ENCODE data around the gene CEP20.
"Not testable (repeated sequence)": the region's sequence is repeated elsewhere in the genome, so short reads cannot be mapped to it uniquely, and the experiment has no call there.

The CEP20 gene

DNA sequence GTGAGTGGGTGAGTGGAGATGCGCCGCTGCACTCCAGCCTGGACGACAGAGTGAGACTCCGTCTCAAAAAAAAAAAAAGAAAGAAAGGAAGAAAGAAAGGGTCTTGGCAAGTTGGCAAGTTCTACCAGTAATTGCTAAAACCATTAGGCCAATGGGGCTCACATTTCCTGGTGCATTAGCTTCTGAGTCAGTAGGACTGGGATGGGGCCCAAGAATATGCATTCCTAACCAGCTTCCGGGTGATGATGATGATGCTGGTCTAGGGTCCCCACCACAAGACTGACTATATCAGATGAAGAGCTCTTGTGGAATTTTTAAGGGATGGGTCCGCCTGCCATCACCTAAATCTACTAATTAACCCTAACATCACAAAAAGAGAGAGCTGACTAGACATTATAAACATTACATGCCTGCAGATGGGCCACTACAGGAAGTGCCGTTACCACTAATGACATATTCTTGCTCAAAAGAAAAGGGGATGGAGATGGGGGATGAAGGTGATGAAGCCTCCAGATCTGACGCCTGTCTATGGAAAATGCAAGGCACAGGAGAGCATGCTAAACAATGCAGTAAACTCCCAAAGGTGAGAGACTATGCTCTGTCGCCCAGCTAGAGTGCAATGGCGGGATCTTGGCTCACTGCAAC lies 44.6 kb downstream of the CEP20 start:
- DNase-seq (ENCODE audit: insufficient read length, low spot score) (no peak), FAIRE-seq (no peak)
- TF ChIP-seq, protein P1, sequence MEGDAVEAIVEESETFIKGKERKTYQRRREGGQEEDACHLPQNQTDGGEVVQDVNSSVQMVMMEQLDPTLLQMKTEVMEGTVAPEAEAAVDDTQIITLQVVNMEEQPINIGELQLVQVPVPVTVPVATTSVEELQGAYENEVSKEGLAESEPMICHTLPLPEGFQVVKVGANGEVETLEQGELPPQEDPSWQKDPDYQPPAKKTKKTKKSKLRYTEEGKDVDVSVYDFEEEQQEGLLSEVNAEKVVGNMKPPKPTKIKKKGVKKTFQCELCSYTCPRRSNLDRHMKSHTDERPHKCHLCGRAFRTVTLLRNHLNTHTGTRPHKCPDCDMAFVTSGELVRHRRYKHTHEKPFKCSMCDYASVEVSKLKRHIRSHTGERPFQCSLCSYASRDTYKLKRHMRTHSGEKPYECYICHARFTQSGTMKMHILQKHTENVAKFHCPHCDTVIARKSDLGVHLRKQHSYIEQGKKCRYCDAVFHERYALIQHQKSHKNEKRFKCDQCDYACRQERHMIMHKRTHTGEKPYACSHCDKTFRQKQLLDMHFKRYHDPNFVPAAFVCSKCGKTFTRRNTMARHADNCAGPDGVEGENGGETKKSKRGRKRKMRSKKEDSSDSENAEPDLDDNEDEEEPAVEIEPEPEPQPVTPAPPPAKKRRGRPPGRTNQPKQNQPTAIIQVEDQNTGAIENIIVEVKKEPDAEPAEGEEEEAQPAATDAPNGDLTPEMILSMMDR (IDR thresholded peaks at IDR 0.05; ENCODE audit: insufficient read depth, missing control alignments): no peak

DNA sequence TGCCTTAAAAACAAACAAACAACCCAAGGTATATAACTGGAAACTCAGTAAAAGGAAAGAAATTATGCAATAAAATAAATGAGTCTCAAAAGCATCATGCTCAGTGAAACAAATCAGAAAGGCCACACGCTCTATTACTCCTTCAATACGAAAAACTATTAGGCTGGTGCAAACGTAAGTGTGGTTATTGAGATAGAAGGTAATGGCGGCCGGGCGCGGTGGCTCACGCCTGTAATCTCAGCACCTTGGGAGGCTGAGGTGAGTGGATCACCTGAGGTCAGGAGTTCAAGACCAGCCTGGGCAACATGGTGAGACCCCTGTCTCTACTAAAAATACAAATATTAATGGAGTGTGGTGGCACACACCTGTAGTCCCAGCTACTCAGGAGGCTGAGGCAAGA lies 49.2 kb downstream of the CEP20 start:
- DNase-seq (ENCODE audit: insufficient read length, low spot score); FAIRE-seq: not testable (repeated sequence)

DNA sequence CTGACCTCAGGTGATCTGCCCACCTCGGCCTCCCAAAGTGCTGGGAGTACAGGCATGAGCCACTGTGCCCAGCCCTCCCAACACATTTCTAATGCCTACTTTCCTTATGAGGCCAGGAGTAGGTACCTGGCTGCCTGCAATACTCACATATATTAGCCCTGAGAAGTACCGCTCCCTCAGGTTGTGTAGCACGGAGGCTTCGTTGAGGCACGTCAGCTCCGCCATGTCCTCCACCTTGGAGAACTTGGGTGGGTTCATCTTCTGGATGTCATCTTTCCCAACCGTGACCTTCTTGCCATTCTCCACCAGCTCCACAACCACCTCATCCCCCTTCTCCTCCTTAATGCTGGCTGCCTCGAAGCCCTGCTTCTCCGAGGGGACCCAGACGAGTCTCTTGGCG lies 50.6 kb downstream of the CEP20 start:
- DNase-seq (ENCODE audit: insufficient read length, low spot score): no peak
- FAIRE-seq: no peak
- TF ChIP-seq, protein P1 (IDR thresholded peaks at IDR 0.05; ENCODE audit: insufficient read depth, missing control alignments): no peak

DNA sequence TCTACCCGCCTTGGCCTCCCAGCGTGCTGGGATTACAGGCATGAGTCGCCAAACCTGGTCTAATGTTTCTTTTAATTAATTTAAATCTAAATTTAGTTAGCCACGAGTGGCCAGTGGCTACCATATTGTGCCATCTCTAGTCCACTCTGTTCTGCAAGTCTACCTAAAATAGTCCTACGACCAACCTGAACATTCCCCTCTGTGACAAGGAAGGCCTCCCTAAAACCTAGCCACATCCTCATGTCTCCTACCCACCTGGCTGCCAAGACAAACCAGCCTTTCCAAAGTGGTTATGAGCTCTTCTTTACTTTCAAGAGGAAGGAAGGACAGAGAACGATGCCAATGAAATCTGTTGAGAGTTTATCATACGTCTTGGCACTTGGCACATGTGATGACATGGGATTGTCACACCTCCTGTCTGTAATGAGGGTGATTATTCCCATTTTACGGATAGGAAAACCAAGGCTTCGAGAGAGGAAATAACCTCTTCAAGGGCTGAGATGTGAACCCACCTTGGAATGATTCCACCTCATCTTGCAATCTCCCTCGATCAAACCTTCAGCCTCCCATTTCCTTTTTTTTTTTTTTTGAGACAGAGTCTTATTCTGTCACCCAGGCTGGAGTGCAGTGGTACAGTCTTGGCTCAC lies 51.3 kb downstream of the CEP20 start:
- FAIRE-seq: no peak
- TF ChIP-seq, protein P1 (IDR thresholded peaks at IDR 0.05; ENCODE audit: insufficient read depth, missing control alignments): no peak
- no peak for DNase-seq (ENCODE audit: insufficient read length, low spot score)

DNA sequence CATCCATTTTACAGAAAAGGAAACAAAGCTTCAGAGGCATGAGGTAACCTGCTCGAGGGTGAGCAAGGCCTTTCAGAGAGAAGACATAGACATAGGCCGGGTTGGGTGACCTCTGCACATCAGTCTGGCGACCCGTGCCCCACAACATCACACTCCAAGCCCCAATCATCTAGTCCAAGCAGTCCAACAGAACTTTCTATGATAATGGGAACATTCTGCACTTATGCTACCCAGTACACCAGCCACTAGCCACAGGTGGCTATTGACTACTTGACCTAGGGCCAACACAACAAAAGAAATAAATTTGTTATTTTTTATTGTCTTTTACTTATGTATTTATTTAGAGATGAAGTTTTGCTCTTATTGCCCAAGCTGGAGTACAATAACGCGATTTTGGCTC lies 52.3 kb downstream of the CEP20 start:
- FAIRE-seq (no peak), DNase-seq (ENCODE audit: insufficient read length, low spot score) (no peak)
- TF ChIP-seq, protein P1 (IDR thresholded peaks at IDR 0.05; ENCODE audit: insufficient read depth, missing control alignments): no peak

DNA sequence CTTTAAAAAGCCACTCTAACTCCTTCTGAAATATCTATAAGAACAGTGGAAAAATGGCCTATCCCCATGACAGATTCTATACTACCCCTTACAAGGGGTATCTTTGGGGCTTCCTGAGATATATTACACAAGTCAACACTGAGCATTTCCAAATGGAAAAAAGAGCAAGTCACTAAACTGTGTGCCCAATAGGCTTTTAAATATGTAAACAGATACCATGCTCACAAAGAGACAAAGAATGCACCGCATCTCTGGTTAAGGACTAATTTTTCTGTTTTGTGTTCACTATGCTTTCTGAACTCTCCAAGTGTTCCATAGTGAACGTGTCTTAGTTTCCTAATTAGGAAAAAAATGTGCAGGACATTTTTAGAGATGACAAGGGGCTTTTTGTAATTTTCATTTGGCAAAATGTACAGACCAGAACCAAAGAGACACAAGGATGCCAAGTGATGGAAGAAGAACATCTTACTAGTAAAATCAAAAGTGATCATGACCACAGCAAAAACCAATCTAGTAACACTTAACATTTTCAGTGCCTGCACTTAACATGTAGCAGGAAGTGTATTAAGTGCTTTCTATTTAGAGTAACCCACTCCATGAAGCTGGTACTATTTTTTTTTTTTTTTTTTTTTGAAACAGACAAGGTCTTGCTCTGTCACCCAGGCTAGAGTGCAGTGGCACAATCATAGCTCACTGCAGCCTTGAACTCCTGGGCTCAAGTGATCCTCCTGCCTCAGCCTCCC lies 53.1 kb downstream of the CEP20 start:
- no peak for DNase-seq (ENCODE audit: insufficient read length, low spot score)
- TF ChIP-seq, protein P1 (IDR thresholded peaks at IDR 0.05; ENCODE audit: insufficient read depth, missing control alignments): no peak
- FAIRE-seq: no peak

DNA sequence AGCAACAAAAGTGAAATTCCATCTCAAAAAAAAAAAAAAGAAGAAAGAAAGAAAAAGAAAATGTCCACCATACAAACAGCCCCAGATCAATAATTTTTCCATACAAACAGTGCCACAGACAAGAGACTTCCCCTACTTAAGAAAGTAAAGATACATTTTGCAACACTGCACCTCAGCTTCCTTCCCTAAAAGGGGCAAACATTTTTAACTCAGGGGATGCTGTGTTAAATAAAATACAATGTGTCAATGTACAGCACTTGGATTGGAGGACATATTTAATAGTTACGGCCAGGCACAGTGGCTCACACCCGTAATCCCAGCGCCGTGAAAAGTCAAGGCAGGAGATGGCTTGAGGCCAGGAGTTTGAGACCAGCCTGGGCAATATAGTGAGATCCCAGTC lies 53.9 kb downstream of the CEP20 start:
- FAIRE-seq (no peak), DNase-seq (ENCODE audit: insufficient read length, low spot score) (no peak)
- TF ChIP-seq, protein P1 (IDR thresholded peaks at IDR 0.05; ENCODE audit: insufficient read depth, missing control alignments): no peak

Data from D721Med (cell line).